ENCODE results near the gene TBRG4. TPM values are rescaled to one million over a fixed set of nuclear protein-coding genes. Genes with fewer than 3 reads are reported as not detected.

The TBRG4 gene
- total RNA-seq, 1 experiment from 2014 or later = 127 TPM

GRCh38 chr7:45138433-45139267, 27.2 kb upstream of the TBRG4 start:
- H3K79me2 ChIP-seq (ENCODE audit: insufficient read depth, low read length) = no peaks in the 10 kb centered on the region
- H3K4me3 Mint-ChIP-seq = no peak overlapping the region
- H2BK15ac ChIP-seq (ENCODE audit: low read depth, low read length) = no peak overlapping the region
- H3T11ph ChIP-seq (ENCODE audit: low read length) = no peak overlapping the region
- H3K9me3 ChIP-seq (ENCODE audit: control insufficient read depth, low read depth, low read length) = no peaks in the 10 kb centered on the region
- no peak overlapping the region for H3K27ac Mint-ChIP-seq
- no peak overlapping the region for H3K18ac ChIP-seq (ENCODE audit: insufficient read length, low read depth, low read length)
- DNase-seq = no peak
- H3K4me2 ChIP-seq (ENCODE audit: insufficient read depth, insufficient read length, low read length) = no peak overlapping the region
- no CpG with 5 or more reads among the region's 10 CpGs for WGBS (ENCODE audit: extremely low coverage, insufficient read length, low lambda C conversion rate)
- no peak overlapping the region for H2BK120ac ChIP-seq (ENCODE audit: low read depth, low read length, poor library complexity, severe bottlenecking)
- no peak overlapping the region for H4K5ac ChIP-seq (ENCODE audit: insufficient read length, low read depth, low read length)
- TF ChIP-seq, protein P1, sequence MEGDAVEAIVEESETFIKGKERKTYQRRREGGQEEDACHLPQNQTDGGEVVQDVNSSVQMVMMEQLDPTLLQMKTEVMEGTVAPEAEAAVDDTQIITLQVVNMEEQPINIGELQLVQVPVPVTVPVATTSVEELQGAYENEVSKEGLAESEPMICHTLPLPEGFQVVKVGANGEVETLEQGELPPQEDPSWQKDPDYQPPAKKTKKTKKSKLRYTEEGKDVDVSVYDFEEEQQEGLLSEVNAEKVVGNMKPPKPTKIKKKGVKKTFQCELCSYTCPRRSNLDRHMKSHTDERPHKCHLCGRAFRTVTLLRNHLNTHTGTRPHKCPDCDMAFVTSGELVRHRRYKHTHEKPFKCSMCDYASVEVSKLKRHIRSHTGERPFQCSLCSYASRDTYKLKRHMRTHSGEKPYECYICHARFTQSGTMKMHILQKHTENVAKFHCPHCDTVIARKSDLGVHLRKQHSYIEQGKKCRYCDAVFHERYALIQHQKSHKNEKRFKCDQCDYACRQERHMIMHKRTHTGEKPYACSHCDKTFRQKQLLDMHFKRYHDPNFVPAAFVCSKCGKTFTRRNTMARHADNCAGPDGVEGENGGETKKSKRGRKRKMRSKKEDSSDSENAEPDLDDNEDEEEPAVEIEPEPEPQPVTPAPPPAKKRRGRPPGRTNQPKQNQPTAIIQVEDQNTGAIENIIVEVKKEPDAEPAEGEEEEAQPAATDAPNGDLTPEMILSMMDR (conservative IDR thresholded peaks at IDR 0.05) = no peak
- H2BK20ac ChIP-seq (ENCODE audit: low read depth, low read length, poor library complexity, severe bottlenecking) = no peak overlapping the region
- H2BK12ac ChIP-seq (ENCODE audit: insufficient read length, low read depth, low read length) = no peak overlapping the region
- H2BK5ac ChIP-seq (ENCODE audit: insufficient read length, low read length) = no peak overlapping the region
- H3K27ac ChIP-seq (ENCODE audit: insufficient read length, low read depth, low read length) = no peak overlapping the region
- H3K14ac ChIP-seq (ENCODE audit: insufficient read depth, low read length) = no peak overlapping the region
- no peaks in the 10 kb centered on the region for H3K27me3 ChIP-seq (ENCODE audit: insufficient read depth, low read length)
- no peaks in the 10 kb centered on the region for H3K36me3 Mint-ChIP-seq (ENCODE audit: insufficient read depth in 1 of 3, low read depth in 3 of 3)
- H4K91ac ChIP-seq (ENCODE audit: insufficient read length, low read depth, low read length) = no peak overlapping the region
- H3K79me1 ChIP-seq (ENCODE audit: insufficient read depth, low read depth, low read length, poor library complexity, severe bottlenecking) = no peaks in the 10 kb centered on the region
- H4K20me1 ChIP-seq (ENCODE audit: control insufficient read depth, insufficient read depth, insufficient read length) = no peaks in the 10 kb centered on the region
- peaks cover 6 to 8% of the 10 kb centered on the region in 2 experiments for H3K4me1 Mint-ChIP-seq
- no peak overlapping the region for H3K56ac ChIP-seq (ENCODE audit: insufficient read length, low read depth, low read length)
- no peak overlapping the region for H3K4ac ChIP-seq (ENCODE audit: low read depth, low read length)
- H2AK5ac ChIP-seq (ENCODE audit: insufficient read length, low read length) = no peak overlapping the region
- no peak overlapping the region for H2AFZ ChIP-seq (ENCODE audit: low read length)
- H3K9ac ChIP-seq (ENCODE audit: extremely low read depth, insufficient read length, low read length) = no peak overlapping the region
- no peaks in the 10 kb centered on the region for H3K23me2 ChIP-seq (ENCODE audit: insufficient read length, low read depth, low read length, poor library complexity, severe bottlenecking)
- H3K23ac ChIP-seq (ENCODE audit: insufficient read length, low read depth, low read length) = no peak overlapping the region
- no peaks in the 10 kb centered on the region for H3K4me1 ChIP-seq (ENCODE audit: insufficient read depth, low read length)
- H3K27me3 Mint-ChIP-seq (ENCODE audit: low read depth) = peaks cover 2% of the 10 kb centered on the region; the same call in 1 of the 2 replicates
- no peaks in the 10 kb centered on the region; a peak in 1 of 5 replicates for H3K9me3 Mint-ChIP-seq
- no peak overlapping the region for H4K8ac ChIP-seq (replicated peaks; ENCODE audit: insufficient read length, low read depth, low read length)

Data from H9 (cell line).